Stimulated activated CD4-positive, alpha-beta T cell treated with anti-CD3 and anti-CD28 coated beads, Interleukin-15, amount 100 ng/mL, for 24 hours (primary cell): Measurements from ENCODE around the gene SOX6.

Experiments used
- DNase-seq: peaks from one replicate; pipeline ENCODE4 v3.0.0-alpha.2; 2020

SOX6 gene

DNA sequence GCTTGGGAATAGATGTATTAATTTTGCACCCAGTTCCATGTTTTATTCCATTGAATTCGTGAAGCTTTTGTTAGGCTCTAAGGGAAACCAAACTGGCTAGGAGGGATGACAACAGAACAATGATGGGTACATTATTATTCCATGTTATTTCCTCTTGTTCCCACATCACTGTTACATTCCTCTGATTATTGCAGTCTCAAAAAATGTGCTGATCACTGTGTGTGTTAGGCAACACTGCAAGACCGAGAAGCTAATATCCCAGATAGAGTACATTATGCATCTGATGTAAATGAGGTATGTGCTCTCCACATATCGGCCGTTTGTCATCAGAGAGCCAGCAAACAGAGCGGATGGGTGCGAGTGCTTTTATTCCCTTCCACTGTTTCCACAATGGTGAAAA, 327.9 kb downstream of the SOX6 start:
- DNase-seq, result no peak

DNA sequence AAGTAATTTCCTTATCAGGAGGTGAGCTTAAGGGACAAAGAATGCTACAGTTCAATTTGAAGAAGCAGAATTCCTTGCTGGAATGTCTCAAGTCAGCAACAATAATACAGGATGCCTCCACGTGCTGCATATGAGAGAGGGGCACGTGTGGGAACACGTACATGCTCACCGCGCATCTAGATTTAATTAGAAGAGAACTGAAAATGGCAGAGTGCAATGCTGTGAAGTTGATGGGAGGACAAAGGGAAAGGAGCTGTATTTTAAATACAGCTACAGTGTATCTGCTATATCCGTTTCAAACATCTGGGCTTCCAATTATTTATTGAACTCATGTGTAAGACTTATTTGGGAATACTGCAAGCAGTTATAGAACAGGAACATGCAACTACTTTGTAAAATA, 328.7 kb downstream of the SOX6 start:
- DNase-seq, result no peak

DNA sequence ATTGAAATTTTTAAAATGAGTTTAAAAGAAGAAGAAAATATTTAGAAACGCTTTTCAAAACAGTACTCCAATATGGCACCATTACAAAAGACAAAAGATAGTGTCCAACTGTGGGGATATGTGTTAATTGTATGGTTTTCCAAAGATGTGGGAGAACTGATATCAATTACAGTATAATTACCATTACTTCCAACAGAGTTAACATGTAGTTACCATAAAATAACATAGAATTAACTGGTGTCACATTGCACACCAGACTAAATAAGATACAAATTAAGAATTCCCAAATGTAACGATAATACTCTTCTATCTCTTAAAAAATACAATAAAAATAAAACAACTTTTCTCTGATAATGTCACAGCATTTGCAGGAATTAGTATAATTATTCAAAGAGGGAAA, 329.5 kb downstream of the SOX6 start:
- DNase-seq, result no peak

DNA sequence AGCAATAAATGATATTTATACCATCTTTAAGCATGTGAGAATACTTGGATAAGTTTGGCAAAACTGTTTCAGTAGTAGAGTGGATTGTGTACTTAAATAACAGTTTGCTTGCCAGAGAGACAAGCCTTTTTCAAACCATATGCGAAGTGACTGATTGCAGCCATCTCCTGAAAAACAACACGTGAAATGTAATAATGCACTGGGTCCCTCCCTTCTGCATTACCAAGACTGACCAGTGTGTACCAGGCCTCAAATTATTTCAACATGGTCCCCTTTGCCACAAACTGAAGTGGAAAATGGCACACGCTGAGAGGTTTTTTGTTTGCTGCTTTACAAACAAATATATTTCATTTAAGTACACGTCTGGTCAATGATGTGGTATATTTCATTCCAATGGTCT, 337.4 kb downstream of the SOX6 start:
- DNase-seq, result no peak

DNA sequence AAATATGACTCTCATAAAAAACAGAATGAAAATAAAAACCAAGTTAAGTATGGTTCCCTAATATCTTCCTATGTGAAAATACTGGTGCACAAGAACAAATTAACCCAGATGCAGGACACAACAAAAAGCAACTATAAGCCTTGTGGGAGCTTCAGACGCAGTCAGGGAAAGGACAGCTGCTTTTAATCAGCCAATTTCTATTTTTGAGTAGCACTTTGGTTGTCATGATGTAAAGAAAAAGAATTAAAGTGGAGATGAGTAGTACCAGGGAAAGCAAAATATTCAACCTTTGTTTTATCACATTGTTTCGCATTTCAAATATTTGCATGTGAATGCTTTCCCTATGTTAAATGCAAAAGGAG, 339.9 kb downstream of the SOX6 start:
- no peak for DNase-seq

DNA sequence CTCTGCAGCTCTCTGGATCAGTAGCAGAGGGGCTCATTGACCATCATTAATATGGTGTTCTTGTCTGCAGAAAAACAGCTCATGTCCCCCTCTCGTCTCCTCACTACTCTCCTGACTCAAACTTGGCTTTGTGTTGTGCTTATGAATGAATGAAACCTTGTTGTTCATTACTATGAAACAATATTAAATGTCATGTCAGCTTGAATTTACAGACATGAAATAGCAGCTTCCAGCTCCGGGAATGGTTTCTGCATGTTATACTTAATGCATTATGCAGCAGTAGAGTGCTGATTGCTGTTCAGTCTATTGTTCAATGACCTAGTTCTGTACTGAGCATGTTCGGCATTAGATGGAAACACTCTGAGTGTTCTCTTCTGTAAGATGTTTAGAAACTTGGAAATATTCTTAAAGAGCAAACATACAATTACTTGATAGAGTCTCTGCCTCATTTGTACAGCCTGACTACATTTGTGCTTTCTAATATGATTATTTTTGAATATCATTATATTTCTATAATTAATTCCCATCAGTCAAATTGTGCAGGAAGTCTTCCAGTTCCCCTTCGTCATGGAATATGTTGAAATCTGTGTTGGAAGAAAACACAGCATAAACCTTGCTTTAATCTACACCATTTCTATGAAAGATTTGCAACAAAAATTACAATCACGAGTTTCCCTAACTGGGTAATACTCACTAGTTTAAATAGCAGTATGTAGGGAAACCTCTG, 340.4 kb downstream of the SOX6 start:
- DNase-seq, result no peak

DNA sequence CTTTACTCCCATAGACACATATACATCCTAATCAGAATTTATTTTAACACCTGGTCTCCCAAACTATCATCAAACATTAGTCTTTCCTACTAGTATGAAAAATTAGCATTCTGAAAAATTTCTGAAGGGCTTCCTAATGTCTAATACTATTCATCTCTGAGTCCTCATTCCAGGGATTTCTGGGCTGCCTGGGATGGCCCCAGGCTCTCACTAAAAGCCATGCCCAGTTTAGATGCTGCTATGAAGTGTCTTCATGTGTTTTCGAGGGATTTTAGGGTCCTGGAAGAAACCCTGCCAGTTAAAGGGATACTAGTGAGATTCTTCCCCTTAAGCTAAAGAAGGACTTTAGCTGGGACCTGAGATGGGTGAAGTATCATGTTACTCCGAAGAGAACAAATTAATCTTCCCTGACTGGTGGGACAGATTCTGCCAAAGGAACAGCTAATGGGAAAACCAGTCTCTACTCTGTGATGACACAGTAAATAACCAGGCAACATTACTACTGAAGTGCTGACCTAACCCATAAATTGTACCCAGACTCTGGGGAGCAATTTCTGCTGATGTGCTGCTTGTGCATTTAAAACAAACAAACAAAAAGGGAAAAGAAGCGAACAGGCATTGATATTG, 342.6 kb downstream of the SOX6 start:
- DNase-seq, result no peak

DNA sequence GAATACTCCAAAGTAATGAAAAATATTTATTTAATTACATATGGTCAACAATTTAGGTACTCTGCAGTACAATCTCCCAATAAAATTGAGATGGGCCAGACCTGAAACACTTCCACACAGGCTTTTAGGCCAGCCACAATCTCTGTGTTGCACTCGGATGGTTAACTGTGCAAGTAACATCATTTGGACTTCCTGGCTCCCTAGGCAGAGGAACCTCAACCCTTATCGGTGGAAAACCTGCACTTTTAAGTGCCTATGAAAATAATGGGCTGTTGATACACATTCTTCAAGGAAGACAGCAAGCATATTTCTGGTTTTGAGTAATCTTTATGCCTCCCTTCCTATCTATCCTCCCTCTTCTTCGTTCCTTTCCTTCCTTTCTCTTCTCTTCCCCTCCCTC, 343.1 kb downstream of the SOX6 start:
- no peak for DNase-seq

DNA sequence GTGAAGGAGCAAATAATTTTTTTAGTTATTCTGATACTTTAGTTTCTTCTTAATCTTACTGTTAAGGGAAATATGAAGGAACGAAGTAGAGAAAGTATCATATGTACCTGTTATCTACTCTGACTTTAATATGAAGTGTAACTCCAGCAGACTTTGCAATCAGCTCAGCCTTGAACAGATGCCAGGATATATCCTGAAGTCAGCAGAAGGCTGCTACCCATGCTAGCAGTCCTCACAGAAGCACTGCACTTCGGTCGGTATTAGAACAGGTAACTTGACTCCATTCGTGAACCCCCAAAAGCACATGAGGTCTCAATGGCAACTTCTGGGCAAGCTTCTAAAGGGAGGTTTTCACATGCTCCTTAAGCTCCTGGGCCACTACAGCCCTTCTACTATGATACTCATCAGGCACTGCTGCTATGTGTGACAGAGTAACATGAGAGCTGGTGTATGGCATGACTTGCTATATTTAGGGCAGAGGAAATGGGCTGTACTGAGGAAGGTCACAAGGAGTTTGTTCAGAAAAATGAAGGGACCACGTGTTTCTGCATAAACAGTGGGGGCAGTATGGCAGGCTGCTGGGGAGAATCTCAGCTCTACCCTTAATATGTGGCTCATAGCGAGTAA, 344.1 kb downstream of the SOX6 start:
- DNase-seq, result no peak

DNA sequence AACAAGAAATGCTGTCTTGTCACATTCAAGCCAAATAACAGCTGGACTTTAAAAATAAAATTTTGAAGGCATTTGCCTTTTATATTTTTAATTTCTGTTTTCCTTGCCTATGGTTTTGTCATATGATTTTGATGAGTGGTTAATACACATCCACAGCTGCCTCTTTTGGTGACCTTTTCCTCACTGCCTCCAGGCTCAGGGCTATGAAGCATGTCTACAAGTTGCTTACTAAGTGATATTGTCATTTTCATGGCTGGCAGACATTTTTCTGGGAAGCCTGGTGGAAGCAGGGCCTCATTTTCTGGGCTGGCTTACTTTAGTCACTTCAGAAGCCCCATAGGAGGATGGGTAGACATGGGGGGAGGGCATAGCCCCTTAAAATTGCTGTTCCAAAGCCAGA, 344.9 kb downstream of the SOX6 start:
- DNase-seq, result no peak

DNA sequence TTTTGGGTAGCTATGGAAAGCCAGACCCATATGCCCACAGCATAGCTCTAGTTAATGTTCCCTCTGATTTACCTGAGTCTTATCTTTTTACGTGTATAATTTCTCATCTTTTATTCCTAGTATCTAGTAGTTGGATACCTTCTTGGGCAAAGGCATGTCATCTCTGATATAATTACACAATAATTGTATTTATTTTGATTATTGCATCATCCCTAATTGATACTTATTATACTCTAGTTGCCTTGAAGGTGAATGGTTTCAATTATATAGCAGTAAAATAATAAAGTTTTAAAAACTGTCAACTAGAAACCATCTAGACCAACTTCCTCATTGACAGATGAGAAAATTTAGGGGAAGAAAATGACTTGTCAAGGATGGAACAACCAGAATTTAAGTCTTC, 347.3 kb downstream of the SOX6 start:
- no peak for DNase-seq

DNA sequence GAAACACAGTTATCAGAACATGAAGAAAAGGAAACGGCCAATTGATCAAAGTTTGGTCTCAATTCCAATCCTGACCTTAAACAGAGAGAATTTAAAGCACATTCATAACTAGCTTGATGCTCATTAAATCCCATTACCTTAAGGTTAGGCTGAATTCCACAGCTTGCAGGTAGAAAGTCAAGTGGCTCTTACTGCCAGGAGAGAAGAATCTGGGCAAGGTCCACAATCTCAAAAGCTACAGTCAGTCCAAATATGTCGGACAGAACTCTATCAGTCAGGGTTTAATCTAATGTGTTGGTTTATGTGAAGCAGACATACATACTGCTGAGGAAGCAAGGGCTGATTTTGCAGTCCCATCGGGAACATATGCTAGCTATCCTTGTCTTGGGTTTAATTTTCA, 348.8 kb downstream of the SOX6 start:
- no peak for DNase-seq

DNA sequence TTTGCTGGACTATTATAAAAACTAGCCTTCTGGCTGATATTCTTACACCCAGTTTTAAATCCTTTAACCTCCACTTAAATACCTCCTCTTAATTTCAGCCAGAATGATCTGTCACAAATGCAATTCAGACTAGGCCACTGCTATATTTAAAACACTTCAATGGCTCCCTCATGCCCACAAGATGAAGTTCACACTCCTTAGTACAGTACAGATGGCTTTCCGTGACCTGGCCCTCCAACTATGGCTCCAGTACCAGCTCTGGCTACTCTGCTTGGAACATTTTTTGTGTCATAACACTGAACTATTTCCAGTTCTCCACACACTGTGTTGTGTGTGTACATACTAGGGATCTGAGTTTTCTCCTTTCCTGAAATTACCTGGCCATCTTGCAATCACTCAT, 353.4 kb downstream of the SOX6 start:
- no peak for DNase-seq

DNA sequence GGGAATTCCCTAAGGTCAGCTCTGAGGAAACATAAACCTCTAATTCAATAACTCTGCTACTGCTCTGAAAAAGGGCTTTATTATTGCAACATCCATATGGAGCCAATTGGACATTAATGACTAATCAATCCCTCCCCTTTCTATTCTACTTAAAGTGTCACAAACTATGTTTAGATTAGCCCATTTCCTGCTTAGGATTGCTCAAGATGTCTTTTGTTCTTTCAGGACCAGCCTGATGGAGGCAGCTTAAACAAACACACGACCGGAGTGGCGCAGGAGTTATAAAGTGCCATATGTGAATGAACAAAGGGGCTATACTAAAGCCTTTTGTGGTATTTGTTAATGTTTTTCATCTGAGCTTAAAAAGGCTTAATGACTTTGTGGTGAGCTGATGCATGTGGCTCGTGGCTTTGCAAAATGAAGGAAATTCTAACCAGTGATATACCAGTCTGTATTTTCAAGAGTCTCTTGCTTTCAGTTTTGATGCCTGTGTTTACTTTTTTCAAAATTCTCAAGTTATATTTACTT, 354.4 kb downstream of the SOX6 start:
- no peak for DNase-seq

DNA sequence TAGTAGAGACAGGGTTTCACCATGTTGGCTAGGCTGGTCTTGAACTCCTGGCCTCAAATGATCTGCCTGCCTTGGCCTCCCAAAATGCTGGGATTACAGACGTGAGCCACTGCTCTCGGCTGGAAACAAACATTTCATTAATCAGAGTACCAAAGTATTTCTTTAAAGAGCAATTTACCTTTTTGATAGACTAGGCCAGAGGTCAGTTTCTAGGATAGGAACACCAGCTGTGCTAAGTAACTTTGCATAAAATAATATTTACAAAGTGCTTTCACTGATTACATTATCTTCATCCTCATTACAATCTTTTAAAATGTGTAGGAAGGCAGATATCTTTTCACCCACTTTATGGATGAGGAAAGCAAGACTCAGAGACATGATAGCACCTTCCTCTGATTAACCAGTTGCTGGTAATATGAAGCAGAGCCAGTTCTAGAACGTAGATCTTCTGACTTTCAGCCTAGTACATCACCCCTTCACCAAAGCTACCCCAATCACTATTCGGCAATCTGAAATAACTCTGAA, 355.2 kb downstream of the SOX6 start:
- no peak for DNase-seq

DNA sequence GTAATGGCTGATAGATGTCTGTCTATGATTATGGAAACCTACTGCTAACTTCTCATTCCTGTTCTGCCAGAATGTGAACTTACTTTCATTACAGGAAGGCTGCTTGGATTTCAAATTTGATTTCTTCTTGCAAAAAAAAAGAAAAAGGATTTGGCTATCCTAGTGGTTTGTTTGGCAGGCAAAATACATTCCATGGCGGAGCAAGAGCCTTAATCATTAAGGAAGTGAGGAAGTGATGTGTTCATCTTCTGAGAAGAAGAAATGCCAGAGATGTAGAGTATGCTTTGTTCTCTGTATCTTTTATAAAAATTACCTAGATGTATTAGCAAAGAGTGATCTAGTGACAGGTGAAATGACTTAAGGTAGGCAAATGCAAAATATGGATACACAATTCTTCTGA, 356.3 kb downstream of the SOX6 start:
- DNase-seq, result no peak

DNA sequence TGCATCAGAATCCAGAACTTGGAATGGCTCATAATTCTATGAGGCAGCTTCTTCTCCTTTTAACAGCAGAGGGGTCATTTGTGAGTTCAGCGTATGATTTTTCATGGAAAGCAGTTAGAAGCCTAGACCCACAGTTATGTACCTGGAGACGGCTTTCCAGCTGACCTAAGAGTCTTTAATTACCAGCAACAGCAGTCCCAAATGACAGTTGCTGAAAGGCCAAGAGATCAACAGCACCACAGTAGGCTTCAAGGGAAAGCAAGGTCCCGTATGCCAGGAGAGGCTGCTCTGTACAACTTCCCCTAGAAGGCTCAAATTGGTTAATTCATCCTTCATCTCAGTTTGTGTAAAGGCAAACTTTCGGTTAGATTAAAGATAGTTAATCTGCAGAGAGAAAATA, 363.0 kb downstream of the SOX6 start:
- no peak for DNase-seq

DNA sequence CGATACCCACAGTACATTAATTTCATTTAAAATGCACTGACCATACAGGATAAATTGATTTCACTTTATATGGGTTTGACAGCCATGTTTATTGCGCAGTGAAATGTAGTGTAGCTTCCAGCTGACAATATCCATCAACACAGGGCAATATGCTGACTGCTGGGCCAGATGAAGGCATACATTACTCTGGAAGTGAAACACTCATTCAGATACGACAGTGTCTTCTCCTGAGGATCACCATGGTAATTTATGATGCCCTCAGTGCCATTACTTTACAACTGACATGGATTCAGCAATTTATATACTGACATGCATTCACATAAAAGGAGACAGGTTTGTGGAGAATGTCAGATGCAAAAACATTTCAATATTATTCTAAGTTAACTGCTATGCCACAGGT, 365.1 kb downstream of the SOX6 start:
- no peak for DNase-seq

DNA sequence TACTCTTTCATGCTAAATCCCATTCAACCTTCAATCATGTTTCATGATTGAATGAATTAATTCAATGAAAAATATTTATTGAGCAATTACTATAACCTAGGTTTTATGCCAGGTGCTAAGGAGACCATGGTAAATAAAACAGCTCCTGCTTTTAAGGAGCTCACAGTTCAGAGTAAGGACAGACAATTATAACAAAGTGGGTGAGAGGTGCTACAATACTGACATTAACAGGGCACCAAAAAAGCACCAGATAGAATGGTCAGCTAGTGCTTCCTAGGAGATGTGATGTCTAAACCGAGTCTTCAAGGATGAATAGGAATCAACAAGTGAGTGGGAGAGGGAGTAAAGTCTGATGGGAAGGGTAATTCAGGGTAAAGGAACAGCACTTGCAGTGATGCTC, 366.7 kb downstream of the SOX6 start:
- no peak for DNase-seq

DNA sequence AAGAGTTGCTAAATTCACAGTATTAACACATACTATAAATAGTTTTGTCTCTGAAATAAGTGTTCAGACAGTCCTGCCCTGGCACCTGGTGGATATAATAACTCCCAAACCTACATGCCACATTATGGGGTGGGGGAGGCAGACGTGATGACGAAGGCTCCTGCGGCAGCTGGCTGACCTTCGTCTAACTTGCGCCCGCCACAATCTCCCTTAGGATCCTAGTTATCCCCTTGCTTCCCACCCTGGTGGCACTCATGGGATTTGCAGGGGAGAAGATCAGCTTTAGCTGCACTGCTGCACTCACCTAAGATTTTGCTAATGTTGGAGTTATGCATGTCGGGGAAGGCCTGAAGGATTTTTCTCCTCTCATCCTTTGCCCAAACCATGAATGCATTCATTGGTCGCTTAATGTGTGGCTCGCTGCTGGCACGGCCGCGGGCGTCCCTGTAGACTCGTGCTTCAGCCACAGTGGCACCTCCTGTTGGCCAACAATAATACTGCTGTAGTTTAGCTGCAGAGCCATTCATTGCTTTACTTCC, 367.6 kb downstream of the SOX6 start:
- DNase-seq, result no peak

DNA sequence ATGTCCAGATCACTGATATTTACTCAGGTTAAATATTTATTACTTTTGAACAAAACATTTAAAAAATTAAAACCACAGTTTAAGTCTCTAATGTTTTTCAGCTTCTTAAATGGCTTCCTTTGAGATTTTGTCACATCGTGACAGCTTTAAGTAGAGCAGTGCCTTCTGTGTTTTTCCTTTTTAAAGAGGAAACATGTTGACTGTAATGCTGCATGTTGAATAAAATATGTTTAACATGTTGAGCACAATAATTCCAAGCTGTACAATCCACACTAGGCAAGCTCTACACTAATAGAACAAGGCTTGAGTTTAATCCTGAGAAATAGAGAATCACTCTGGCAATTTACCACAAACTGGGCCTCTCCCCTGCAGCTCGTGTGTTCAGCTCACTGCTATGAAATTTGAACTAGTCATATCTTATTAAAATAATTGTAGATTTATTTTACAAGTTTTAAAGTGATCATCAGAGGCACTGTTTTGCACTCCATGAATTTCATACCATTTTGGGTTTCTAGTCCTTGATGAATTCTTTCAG, 368.3 kb downstream of the SOX6 start:
- no peak for DNase-seq

DNA sequence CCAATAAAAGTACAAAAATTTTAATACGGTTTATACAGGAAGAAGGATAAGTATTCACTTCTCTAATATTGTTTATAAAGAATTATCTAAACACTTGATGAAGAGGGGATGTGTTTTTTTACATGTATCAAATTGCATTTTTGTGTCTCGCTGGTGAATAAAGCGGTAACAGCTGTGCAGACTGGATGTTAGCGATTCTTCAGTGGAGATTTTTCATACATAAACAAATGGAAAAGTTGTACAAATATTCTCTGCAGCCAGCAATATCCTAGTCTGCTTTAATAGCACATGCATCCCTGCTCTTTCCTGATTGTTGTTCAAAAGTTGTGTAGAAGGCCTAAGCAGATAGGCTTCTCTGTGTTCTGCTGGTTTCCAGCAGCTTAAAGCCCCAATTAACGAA, 369.3 kb downstream of the SOX6 start:
- no peak for DNase-seq

DNA sequence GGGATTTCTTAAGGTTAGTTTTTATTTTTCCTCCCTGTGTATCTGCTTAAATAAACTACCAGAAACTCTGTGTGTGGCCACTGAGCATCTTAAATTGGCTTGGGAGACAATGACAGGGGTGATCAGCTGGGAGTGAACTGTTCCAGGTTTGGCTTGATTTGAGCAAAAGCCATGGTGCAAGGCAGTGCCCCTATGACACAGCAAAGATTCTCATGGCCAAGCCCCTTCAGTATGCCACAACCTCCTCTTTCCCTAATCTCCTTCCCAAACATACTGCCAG, 370.5 kb downstream of the SOX6 start:
- DNase-seq, result no peak
